Measurements from ENCODE around the gene NLRC5.
"Not testable (repeated sequence)": the region's sequence is repeated elsewhere in the genome, so short reads cannot be mapped to it uniquely, and the experiment has no call there.

Gene NLRC5

GRCh38 chr16:57042157-57043111 lies 53.1 kb downstream of the NLRC5 start:
- DNase-seq, result no peak

- DNase-seq, result no peak
Measured at GRCh38 chr16:57043248-57043647, 53.9 kb downstream of the NLRC5 start.

- no peak for DNase-seq
Measured at GRCh38 chr16:57044931-57045693, 55.8 kb downstream of the NLRC5 start.

- peak in 49 of 56 donors; percentile 7 to 82 (median 45) for DNase-seq
Measured at GRCh38 chr16:57045694-57046381, 56.5 kb downstream of the NLRC5 start.

- DNase-seq, result no peak
Measured at GRCh38 chr16:57048095-57048494, 58.7 kb downstream of the NLRC5 start.

- no peak for DNase-seq
Measured at GRCh38 chr16:57049678-57050077, 60.3 kb downstream of the NLRC5 start.

GRCh38 chr16:57051696-57052228 lies 62.4 kb downstream of the NLRC5 start:
- no peak for DNase-seq

GRCh38 chr16:57053206-57053605 lies 63.8 kb downstream of the NLRC5 start:
- no peak for DNase-seq

GRCh38 chr16:57054338-57054737 lies 65.0 kb downstream of the NLRC5 start:
- no peak for DNase-seq

GRCh38 chr16:57054771-57055170 lies 65.4 kb downstream of the NLRC5 start:
- DNase-seq, result no peak

GRCh38 chr16:57055671-57056070 lies 66.3 kb downstream of the NLRC5 start:
- no peak for DNase-seq

- no peak for DNase-seq
Measured at GRCh38 chr16:57058291-57058861, 69.0 kb downstream of the NLRC5 start.

- no peak for DNase-seq
Measured at GRCh38 chr16:57060323-57061083, 71.1 kb downstream of the NLRC5 start.

- peak in 8 of 56 donors; percentile 7 to 72 (median 18) for DNase-seq
Measured at GRCh38 chr16:57061084-57061905, 71.9 kb downstream of the NLRC5 start.

GRCh38 chr16:57062329-57062728 lies 73.0 kb downstream of the NLRC5 start:
- no peak for DNase-seq

GRCh38 chr16:57063189-57063588 lies 73.8 kb downstream of the NLRC5 start:
- DNase-seq, result not testable (repeated sequence)

GRCh38 chr16:57064995-57065394 lies 75.6 kb downstream of the NLRC5 start:
- no peak for DNase-seq

GRCh38 chr16:57066625-57067024 lies 77.3 kb downstream of the NLRC5 start:
- DNase-seq, result no peak

GRCh38 chr16:57067347-57067746 lies 78.0 kb downstream of the NLRC5 start:
- no peak for DNase-seq
